ENCODE results near the gene NTN1. TPM values are rescaled to one million over a fixed set of nuclear protein-coding genes. Genes with fewer than 3 reads are reported as not detected.

The NTN1 gene
- total RNA-seq, 1 experiment from 2014 or later = 1.2 TPM

- Histone ChIP-seq H2BK5ac (ENCODE audit: insufficient read length, low read length) (no peak overlapping the region), H3K79me2 (ENCODE audit: insufficient read depth, low read length) (no peaks in the 10 kb centered on the region), H3K27me3 (ENCODE audit: insufficient read depth, low read length) (no peaks in the 10 kb centered on the region), H4K5ac (ENCODE audit: insufficient read length, low read depth, low read length) (no peak overlapping the region), H3K79me1 (ENCODE audit: insufficient read depth, low read depth, low read length, poor library complexity, severe bottlenecking) (no peaks in the 10 kb centered on the region), H3K4ac (ENCODE audit: low read depth, low read length) (no peak overlapping the region), H3K23me2 (ENCODE audit: insufficient read length, low read depth, low read length, poor library complexity, severe bottlenecking) (no peaks in the 10 kb centered on the region), H3K9me3 (ENCODE audit: control insufficient read depth, low read depth, low read length) (no peaks in the 10 kb centered on the region), H3K4me2 (ENCODE audit: insufficient read depth, insufficient read length, low read length) (no peak overlapping the region), H4K91ac (ENCODE audit: insufficient read length, low read depth, low read length) (no peak overlapping the region), H3T11ph (ENCODE audit: low read length) (no peak overlapping the region), H2AFZ (ENCODE audit: low read length) (no peak overlapping the region), H3K18ac (ENCODE audit: insufficient read length, low read depth, low read length) (no peak overlapping the region), H3K9ac (ENCODE audit: extremely low read depth, insufficient read length, low read length) (no peak overlapping the region), H3K23ac (ENCODE audit: insufficient read length, low read depth, low read length) (no peak overlapping the region), H3K56ac (ENCODE audit: insufficient read length, low read depth, low read length) (no peak overlapping the region), H2BK12ac (ENCODE audit: insufficient read length, low read depth, low read length) (no peak overlapping the region), H2AK5ac (ENCODE audit: insufficient read length, low read length) (no peak overlapping the region), H3K14ac (ENCODE audit: insufficient read depth, low read length) (no peak overlapping the region), H4K8ac (replicated peaks; ENCODE audit: insufficient read length, low read depth, low read length) (no peak overlapping the region), H3K27ac (ENCODE audit: insufficient read length, low read depth, low read length) (no peak overlapping the region), H2BK20ac (ENCODE audit: low read depth, low read length, poor library complexity, severe bottlenecking) (no peak overlapping the region), H2BK15ac (ENCODE audit: low read depth, low read length) (no peak overlapping the region), H4K20me1 (ENCODE audit: control insufficient read depth, insufficient read depth, insufficient read length) (no peaks in the 10 kb centered on the region), H2BK120ac (ENCODE audit: low read depth, low read length, poor library complexity, severe bottlenecking) (no peak overlapping the region), H3K4me1 (ENCODE audit: insufficient read depth, low read length) (no peaks in the 10 kb centered on the region)
- Mint-ChIP-seq H3K4me1 (peaks cover 23 to 51% of the 10 kb centered on the region in 2 experiments), H3K36me3 (ENCODE audit: insufficient read depth in 1 of 3, low read depth in 3 of 3) (peaks cover 0 to 8% (median 0%) of the 10 kb centered on the region in 3 experiments; a peak in 3 of 7 replicates), H3K4me3 (no peak overlapping the region), H3K9me3 (peaks cover 0 to 3% of the 10 kb centered on the region in 2 experiments; a peak in 2 of 5 replicates), H3K27ac (peak overlapping the region in 2 of 3 experiments; percentile 83; a peak in 2 of 7 replicates), H3K27me3 (ENCODE audit: low read depth) (peaks cover 26% of the 10 kb centered on the region)
- TF ChIP-seq, protein P1, sequence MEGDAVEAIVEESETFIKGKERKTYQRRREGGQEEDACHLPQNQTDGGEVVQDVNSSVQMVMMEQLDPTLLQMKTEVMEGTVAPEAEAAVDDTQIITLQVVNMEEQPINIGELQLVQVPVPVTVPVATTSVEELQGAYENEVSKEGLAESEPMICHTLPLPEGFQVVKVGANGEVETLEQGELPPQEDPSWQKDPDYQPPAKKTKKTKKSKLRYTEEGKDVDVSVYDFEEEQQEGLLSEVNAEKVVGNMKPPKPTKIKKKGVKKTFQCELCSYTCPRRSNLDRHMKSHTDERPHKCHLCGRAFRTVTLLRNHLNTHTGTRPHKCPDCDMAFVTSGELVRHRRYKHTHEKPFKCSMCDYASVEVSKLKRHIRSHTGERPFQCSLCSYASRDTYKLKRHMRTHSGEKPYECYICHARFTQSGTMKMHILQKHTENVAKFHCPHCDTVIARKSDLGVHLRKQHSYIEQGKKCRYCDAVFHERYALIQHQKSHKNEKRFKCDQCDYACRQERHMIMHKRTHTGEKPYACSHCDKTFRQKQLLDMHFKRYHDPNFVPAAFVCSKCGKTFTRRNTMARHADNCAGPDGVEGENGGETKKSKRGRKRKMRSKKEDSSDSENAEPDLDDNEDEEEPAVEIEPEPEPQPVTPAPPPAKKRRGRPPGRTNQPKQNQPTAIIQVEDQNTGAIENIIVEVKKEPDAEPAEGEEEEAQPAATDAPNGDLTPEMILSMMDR (conservative IDR thresholded peaks at IDR 0.05) = no peak
- DNase-seq = no peak
- no CpG with 5 or more reads among the region's 25 CpGs for WGBS (ENCODE audit: extremely low coverage, insufficient read length, low lambda C conversion rate)
Observed at GRCh38 chr17:9150446-9151090, 129.3 kb downstream of the NTN1 start.
